ENCODE results near the gene PHC2. TPM values are rescaled to one million over a fixed set of nuclear protein-coding genes. Genes with fewer than 3 reads are reported as not detected.

Gene PHC2
- total RNA-seq, 4 donors from 2014 or later, result 52.7 to 68.9 (median 59.8) TPM

- H3K27ac ChIP-seq, result peak overlapping the region in 1 of 4 donors; percentile 21
- in situ Hi-C loops (cut with MboI; ENCODE audit: low pct_ligation_motif_present in 1 of 4, low pct_unique_long_range_greater_than_20kb in 1 of 4, low sequenced_read_pairs in 3 of 4), result loop anchor here (5.0 to 25.0 kb wide), 5 partner anchors 69 to 179 kb away; partner anchors contain the start of gene ZSCAN20 (in 2 of the 4)
Measured at GRCh38 chr1:33296082-33296458, 134.8 kb downstream of the PHC2 start.

GRCh38 chr1:33295450-33296081 is 135.3 kb downstream of the PHC2 start:
- Histone ChIP-seq H3K36me3 (no peaks in the 10 kb centered on the region), H3K9me3 (no peaks in the 10 kb centered on the region), H3K4me3 (no peak overlapping the region), H3K4me1 (peaks cover 3 to 11% (median 6%) of the 10 kb centered on the region in 4 donors), H3K27me3 (no peaks in the 10 kb centered on the region), H3K27ac (peak overlapping the region in 1 of 4 donors; percentile 21)
- TF ChIP-seq CTCF (IDR thresholded peaks at IDR 0.05), result peak; percentile 97 to 99 (median 99)
- no peak for TF ChIP-seq POLR2A (IDR thresholded peaks at IDR 0.05)
- TF ChIP-seq EP300 (IDR thresholded peaks at IDR 0.05; ENCODE audit: low read depth), result no peak
- peak in 1 of 3 donors; percentile 30 for TF ChIP-seq POLR2AphosphoS5 (IDR thresholded peaks at IDR 0.05)
- in situ Hi-C loops (cut with MboI; ENCODE audit: low pct_ligation_motif_present in 1 of 4, low pct_unique_long_range_greater_than_20kb in 1 of 4, low sequenced_read_pairs in 3 of 4) (loop anchor here (5.0 to 25.0 kb wide), 5 partner anchors 69 to 179 kb away; partner anchors contain the start of gene ZSCAN20 (in 2 of the 4)), intact Hi-C loops (cut with DNase I; ENCODE audit: low total_unique reads) (loop anchor here (2.0 to 10.0 kb wide), 2 partner anchors 73 to 169 kb away; no protein-coding TSS in a partner anchor)
- DNase-seq, result peak; percentile 91
- WGBS, 2 donors (ENCODE audit: low coverage in 1 of 2), result 28% methylated on average over 12 of the region's 12 CpGs; no CpG with 5 or more reads in 1 of the 2 donors

More at GRCh38 chr1:33296082-33296458, 134.8 kb downstream of the PHC2 start:
- no peak for DNase-seq
- TF ChIP-seq POLR2A (IDR thresholded peaks at IDR 0.05), result no peak
- no peak for TF ChIP-seq CTCF (IDR thresholded peaks at IDR 0.05)
- no peak for TF ChIP-seq POLR2AphosphoS5 (IDR thresholded peaks at IDR 0.05)
- no peak for TF ChIP-seq EP300 (IDR thresholded peaks at IDR 0.05; ENCODE audit: low read depth)
- Histone ChIP-seq H3K27me3 (no peaks in the 10 kb centered on the region), H3K4me1 (peaks cover 4 to 16% (median 7%) of the 10 kb centered on the region in 4 donors), H3K9me3 (no peaks in the 10 kb centered on the region), H3K36me3 (no peaks in the 10 kb centered on the region), H3K4me3 (no peak overlapping the region)
- WGBS, 2 donors (ENCODE audit: low coverage in 1 of 2), result 86% methylated on average over 9 of the region's 9 CpGs; no CpG with 5 or more reads in 1 of the 2 donors
- intact Hi-C loops (cut with DNase I; ENCODE audit: low total_unique reads), result loop anchor here (10.0 kb wide), 1 partner anchor 169 kb away; no protein-coding TSS in a partner anchor

GRCh38 chr1:33295023-33295422 is 135.9 kb downstream of the PHC2 start:
- Histone ChIP-seq H3K4me1 (peaks cover 0 to 8% (median 6%) of the 10 kb centered on the region in 4 donors), H3K27me3 (no peaks in the 10 kb centered on the region), H3K36me3 (no peaks in the 10 kb centered on the region), H3K4me3 (no peak overlapping the region), H3K27ac (no peak overlapping the region), H3K9me3 (no peaks in the 10 kb centered on the region)
- DNase-seq, result no peak
- WGBS, 2 donors (ENCODE audit: low coverage in 1 of 2), result 85% methylated on average over 15 of the region's 15 CpGs; no CpG with 5 or more reads in 1 of the 2 donors
- intact Hi-C loops (cut with DNase I; ENCODE audit: low total_unique reads) (loop anchor here (2.0 to 10.0 kb wide), 2 partner anchors 74 to 170 kb away; no protein-coding TSS in a partner anchor), in situ Hi-C loops (cut with MboI; ENCODE audit: low pct_ligation_motif_present in 1 of 4, low pct_unique_long_range_greater_than_20kb in 1 of 4, low sequenced_read_pairs in 3 of 4) (loop anchor here (5.0 to 25.0 kb wide), 5 partner anchors 70 to 180 kb away; partner anchors contain the start of gene ZSCAN20 (in 2 of the 4))
- no peak for TF ChIP-seq POLR2A (IDR thresholded peaks at IDR 0.05)
- no peak for TF ChIP-seq CTCF (IDR thresholded peaks at IDR 0.05)
- TF ChIP-seq EP300 (IDR thresholded peaks at IDR 0.05; ENCODE audit: low read depth), result no peak
- no peak for TF ChIP-seq POLR2AphosphoS5 (IDR thresholded peaks at IDR 0.05)
